ENCODE measurements around the gene HSF2BP. TPM values are rescaled to one million over a fixed set of nuclear protein-coding genes. Genes with fewer than 3 reads are reported as not detected.

The HSF2BP gene
- total RNA-seq, 4 donors from 2014 or later: 1.7 to 6.3 (median 1.9) TPM

DNA sequence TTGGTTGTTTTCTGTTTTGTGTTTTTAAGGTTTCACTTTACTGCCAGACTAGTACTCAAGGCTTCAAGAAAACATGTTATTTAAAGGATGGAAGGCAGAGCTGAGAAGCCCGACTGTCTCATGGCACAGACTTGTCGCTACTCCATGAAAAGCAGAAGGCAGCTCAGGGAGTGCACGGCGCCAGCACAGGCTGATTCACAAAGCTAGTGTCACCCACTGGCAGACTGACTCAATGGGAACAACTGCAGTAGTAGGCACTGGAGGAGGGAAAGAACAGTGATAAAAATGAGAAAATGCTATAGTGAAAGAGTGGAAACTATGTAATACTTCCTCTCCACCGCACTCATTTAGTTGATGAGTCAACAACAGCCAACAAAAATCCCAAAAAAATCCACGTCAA, 14.7 kb downstream of the HSF2BP start:
- DNase-seq (ENCODE audit: low spot score in 2 of 2): no peak
- Histone ChIP-seq H3K27me3 (no peaks in the 10 kb centered on the region), H3K36me3 (no peaks in the 10 kb centered on the region), H3K4me1 (peaks cover 0 to 21% (median 4%) of the 10 kb centered on the region in 4 donors), H3K4me3 (no peak overlapping the region), H3K9me3 (no peaks in the 10 kb centered on the region), H3K27ac (no peak overlapping the region)
- WGBS, 2 donors: 68 to 72% methylated on average over 6 of the region's 6 CpGs
- TF ChIP-seq POLR2A (IDR thresholded peaks at IDR 0.05): no peak
- TF ChIP-seq, protein P1, sequence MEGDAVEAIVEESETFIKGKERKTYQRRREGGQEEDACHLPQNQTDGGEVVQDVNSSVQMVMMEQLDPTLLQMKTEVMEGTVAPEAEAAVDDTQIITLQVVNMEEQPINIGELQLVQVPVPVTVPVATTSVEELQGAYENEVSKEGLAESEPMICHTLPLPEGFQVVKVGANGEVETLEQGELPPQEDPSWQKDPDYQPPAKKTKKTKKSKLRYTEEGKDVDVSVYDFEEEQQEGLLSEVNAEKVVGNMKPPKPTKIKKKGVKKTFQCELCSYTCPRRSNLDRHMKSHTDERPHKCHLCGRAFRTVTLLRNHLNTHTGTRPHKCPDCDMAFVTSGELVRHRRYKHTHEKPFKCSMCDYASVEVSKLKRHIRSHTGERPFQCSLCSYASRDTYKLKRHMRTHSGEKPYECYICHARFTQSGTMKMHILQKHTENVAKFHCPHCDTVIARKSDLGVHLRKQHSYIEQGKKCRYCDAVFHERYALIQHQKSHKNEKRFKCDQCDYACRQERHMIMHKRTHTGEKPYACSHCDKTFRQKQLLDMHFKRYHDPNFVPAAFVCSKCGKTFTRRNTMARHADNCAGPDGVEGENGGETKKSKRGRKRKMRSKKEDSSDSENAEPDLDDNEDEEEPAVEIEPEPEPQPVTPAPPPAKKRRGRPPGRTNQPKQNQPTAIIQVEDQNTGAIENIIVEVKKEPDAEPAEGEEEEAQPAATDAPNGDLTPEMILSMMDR (IDR thresholded peaks at IDR 0.05): no peak
- no peak for TF ChIP-seq EP300 (IDR thresholded peaks at IDR 0.05)

DNA sequence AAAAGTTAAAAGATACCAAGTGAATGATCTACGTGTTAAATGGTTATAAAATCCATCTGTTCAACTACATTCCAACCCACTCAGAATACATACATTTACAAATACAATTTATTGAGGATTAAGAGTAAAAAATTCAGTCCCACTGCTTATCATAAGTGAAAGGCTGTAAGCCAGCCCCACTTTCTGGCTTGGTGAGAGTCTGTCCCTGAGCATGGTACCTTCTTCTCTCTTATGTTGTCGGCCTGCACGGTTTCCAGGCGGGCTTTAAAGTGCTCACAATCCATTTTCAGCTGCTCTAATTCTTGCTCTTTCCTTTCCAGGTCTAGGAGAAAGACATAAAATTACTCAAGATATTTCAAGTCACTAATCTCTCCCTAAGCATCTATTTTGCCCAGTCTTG, 15.2 kb downstream of the HSF2BP start:
- no peaks in the 10 kb centered on the region for H3K27me3 ChIP-seq
- no peaks in the 10 kb centered on the region for H3K36me3 ChIP-seq
- DNase-seq (ENCODE audit: low spot score in 2 of 2): no peak
- peaks cover 0 to 21% (median 4%) of the 10 kb centered on the region in 4 donors for H3K4me1 ChIP-seq
- H3K4me3 ChIP-seq: no peak overlapping the region
- H3K27ac ChIP-seq: no peak overlapping the region
- TF ChIP-seq EP300 (IDR thresholded peaks at IDR 0.05) (no peak), POLR2A (IDR thresholded peaks at IDR 0.05) (no peak)
- TF ChIP-seq, protein P1 (IDR thresholded peaks at IDR 0.05): no peak
- WGBS, 2 donors: 91 to 93% methylated on average over 4 of the region's 4 CpGs
- H3K9me3 ChIP-seq: no peaks in the 10 kb centered on the region

DNA sequence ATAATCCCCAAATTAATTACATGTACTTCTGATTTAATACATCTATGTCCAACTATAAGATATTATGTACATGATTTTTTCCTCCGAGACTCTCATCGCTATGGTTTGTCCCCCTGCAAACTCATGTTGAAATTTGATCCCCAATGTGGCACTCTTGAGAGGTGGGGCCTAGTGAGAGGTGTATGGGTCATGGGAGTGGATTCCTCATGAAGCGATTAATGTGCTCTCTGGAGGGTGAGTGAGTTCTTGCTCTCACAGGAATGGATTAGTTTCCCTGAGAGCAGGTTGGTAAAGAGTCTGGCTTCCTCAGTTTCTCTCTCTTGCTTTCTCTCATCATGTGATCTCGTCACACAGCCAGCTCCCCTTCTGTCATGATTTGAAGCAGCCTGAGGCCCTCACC, 16.1 kb downstream of the HSF2BP start:
- Histone ChIP-seq H3K27me3 (no peaks in the 10 kb centered on the region), H3K27ac (no peak overlapping the region), H3K4me1 (peaks cover 0 to 21% (median 4%) of the 10 kb centered on the region in 4 donors), H3K4me3 (no peak overlapping the region), H3K9me3 (no peaks in the 10 kb centered on the region), H3K36me3 (no peaks in the 10 kb centered on the region)
- no peak for DNase-seq (ENCODE audit: low spot score in 2 of 2)
- TF ChIP-seq EP300 (IDR thresholded peaks at IDR 0.05): no peak
- TF ChIP-seq POLR2A (IDR thresholded peaks at IDR 0.05): no peak
- TF ChIP-seq, protein P1 (IDR thresholded peaks at IDR 0.05): no peak
- WGBS, 2 donors: 85 to 87% methylated on average over 4 of the region's 4 CpGs

DNA sequence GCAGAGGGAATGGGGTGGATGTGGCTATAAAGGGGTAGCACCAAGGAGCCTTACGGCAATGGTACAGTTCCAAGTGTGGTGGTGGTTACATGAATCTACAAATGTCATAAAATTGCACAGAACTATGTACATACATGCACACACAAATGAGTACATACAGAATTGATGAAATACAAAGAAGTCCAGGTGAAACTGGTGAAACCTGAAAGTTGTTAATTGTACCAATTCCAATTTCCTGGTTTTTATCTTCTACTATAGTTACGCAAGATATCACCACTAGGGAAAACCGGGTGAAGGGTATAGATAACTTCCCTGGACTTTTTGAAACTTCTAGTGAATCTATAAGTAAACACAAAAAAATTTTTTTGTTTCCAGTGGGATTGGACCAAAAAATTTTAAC, 18.9 kb downstream of the HSF2BP start:
- DNase-seq (ENCODE audit: low spot score in 2 of 2): no peak
- Histone ChIP-seq H3K27ac (no peak overlapping the region), H3K4me3 (no peak overlapping the region), H3K27me3 (no peaks in the 10 kb centered on the region), H3K4me1 (peaks cover 0 to 9% (median 0%) of the 10 kb centered on the region in 4 donors), H3K9me3 (no peaks in the 10 kb centered on the region), H3K36me3 (no peaks in the 10 kb centered on the region)
- 83 to 89% methylated on average over 3 of the region's 3 CpGs for WGBS, 2 donors
- TF ChIP-seq, protein P1 (IDR thresholded peaks at IDR 0.05): no peak
- TF ChIP-seq EP300 (IDR thresholded peaks at IDR 0.05) (no peak), POLR2A (IDR thresholded peaks at IDR 0.05) (no peak)

DNA sequence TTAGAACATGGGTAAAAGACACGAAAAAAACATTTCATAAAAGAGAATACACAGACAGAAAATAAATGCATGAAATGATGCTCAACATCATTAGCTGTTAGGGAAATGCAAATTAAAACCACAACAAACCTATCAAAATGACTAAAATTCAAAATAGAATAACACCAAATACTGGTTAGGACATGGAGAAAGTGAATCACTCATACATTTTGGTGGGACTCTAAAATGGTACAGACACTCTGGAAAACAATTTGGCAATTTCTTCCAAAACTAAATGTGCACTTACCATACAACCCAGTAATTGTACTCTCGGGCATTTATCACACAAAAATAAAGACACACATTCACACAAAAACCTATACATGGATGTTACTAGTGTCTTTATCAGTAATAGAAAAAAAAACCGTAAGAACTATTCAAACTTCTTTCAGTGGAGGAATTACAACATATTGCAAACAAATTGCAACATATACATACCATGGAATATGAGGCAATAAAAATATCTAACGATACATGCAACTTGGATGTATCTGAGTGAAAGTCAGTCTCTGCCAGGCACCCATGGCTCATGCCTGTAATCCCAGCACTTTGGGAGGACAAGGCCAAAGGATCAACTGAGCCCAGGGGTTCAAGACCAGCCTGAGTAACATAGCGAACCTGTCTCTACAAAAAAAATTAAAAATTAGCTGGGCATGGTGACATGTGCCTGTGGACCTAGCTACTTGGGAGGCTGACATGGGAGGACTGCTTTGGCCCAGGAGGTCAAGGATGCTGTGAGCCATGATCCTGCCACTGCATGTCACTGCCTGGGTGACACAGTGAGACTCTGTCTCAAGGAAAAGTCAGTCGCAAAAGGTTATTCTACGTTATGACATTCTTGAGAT, 19.6 kb downstream of the HSF2BP start:
- Histone ChIP-seq H3K36me3 (no peaks in the 10 kb centered on the region), H3K4me1 (peaks cover 0 to 2% (median 0%) of the 10 kb centered on the region in 4 donors), H3K4me3 (no peak overlapping the region), H3K27ac (no peak overlapping the region), H3K27me3 (no peaks in the 10 kb centered on the region), H3K9me3 (no peaks in the 10 kb centered on the region)
- DNase-seq (ENCODE audit: low spot score in 2 of 2): no peak
- 74% methylated on average over 7 of the region's 7 CpGs for WGBS, 2 donors
- no peak for TF ChIP-seq EP300 (IDR thresholded peaks at IDR 0.05)
- TF ChIP-seq, protein P1 (IDR thresholded peaks at IDR 0.05): no peak
- no peak for TF ChIP-seq POLR2A (IDR thresholded peaks at IDR 0.05)

Data from tibial nerve (tissue), 4 donors.